ENCODE measurements around the gene SLCO6A1.

DNA sequence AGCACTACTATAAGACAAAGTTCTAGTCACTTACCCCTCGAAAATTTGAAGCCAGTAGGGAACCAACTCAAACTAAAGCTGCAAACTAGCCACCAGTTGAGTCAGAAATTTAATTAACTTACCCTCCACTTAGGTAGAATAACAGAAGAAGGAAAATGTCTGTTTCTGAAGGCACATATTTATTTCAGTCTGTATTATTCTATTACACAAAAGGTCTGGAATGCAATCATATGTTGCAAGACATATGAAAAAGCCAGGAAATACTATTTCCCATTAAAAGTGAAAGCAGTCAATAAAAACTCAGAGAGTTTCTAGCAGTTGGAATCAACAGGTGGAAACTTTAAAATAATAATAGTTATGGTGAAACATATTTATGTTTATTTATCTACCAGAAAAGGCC lies 123.5 kb downstream of the SLCO6A1 start:
- TF ChIP-seq POLR2AphosphoS5 (IDR thresholded peaks at IDR 0.05; ENCODE audit: borderline replicate concordance, low read depth, low read length) (no peak), EZH2 (IDR thresholded peaks at IDR 0.05) (no peak)

Measured in SK-N-MC (cell line).